HT-29 (cell line): Measurements from ENCODE around the gene ANAPC4. TPM values are rescaled to one million over a fixed set of nuclear protein-coding genes. Genes with fewer than 3 reads are reported as not detected.

Source experiments
- DNase-seq: peaks from one replicate; pipeline ENCODE4 v3.0.0-alpha.2; 2015; ENCODE audit warnings: low spot score
- total RNA-seq: library from RNA; depleted of rRNA; stranded (reverse); fragments of >200 nt; shearing (Covaris generic); gene quantifications from 2 replicates; pipeline ENCODE4 v1.2.3, GENCODE V29; 2014

The ANAPC4 gene
- total RNA-seq, 1 experiment from 2014 or later: 9.9 TPM

DNA sequence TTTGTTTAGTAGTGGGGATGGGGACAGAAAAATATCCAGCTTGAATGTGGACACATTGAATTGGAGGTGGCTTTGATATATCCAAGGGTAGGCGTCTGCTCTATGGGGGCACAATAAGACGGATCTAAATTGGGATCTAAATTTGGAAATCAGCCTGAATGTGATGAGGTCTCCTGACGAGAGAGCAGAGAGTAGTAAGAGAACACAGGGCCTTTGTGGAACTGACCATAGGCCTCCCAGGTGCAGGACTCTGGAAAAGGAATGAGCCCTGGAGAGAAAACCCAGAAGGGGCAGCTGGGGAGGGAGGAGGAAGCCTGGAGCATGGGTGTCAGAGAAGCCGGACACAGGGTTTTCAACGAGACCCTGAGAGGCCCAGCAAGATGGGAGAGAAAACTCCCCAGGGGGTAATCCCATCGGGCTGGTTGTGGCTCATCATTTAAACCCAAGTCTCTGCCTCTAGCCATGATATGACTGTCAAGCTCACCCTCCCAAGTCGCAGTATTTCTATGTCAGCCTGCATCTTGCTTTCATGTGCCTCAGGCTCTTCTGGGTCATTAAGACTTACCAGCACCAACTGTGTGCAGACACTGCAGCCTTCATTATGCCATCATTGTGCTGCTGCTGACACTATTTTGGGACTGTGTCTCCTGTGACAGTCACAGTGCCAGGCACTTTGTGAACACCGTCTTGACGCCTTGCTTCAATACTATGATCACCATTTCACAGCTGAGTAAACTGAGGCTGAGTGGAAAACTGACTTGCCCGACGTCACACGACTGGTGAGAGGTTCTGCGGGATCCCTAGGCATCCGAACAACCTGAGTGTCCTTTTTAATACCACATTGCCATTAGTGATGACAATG is 57.1 kb downstream of the ANAPC4 start:
- DNase-seq: no peak

DNA sequence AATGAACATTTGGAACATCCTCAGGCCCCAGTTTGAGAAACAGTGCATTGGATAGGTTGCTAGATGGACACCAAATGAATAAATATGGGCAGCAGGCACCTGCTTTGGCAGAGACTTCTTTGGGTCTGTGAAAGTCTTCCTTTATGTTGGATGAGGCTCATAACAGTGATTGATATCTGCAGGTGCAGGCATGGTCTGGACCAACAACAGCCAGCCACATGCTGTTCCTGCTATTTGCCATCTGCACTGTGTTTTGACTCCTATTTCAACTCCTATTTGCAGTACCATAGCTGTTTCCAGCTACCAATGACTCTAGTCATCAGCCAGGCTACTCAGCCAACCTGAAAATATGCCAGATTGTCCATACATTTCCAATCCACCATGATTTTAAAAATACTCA is 60.9 kb downstream of the ANAPC4 start:
- no peak for DNase-seq

DNA sequence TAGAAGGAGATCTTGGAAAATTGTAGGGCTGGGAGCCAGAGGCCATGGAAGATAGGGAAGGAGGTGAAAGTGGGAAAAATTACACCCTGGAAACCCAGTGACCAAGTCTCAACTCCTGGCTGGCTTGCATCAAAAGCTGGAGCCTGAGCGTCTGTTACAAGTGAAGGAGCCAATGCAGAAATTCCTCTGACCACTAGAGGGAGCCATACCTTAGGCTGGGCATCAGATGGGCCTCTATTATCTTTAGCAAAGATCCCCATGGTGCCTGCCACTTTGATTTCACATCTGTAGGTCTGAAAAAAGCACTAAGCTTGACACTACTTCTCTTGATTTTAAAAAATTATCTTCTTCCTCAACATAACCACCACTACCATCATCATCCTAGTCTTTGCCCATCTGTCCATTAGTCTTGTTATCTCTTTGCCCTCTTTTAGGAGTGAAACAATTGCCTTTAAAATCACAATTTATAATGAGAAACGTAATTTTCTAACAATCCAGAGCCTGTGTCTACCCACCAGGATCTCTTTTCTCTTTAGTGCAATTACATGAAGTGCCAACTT is 62.9 kb downstream of the ANAPC4 start:
- peak; percentile 80 for DNase-seq

DNA sequence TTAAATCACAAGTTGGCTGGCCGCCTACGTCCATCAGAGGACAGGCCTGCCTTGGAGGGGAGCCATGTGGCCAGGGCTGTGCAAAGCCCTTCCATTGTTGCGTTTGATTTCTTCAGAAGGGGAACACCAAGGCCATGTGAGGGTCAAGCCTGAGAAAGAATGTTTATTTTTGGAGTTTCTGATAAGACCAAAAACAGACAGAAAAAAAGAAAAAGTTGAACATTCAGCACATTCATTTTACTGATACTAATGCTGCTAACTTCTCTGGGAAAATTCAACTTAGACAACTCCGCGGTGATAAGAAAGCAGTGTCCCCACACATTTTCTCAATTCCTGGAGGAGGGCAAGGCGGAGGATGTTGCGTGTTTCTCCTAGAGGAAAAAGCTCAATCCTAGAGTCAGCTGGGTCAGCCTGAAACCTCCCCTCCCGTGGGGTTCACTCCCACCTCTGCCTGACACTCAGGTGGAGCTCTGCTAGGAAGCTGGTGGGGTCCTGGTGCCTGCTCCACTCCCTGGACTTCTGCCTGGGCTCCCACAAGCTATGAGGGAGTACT is 63.5 kb downstream of the ANAPC4 start:
- DNase-seq: no peak

DNA sequence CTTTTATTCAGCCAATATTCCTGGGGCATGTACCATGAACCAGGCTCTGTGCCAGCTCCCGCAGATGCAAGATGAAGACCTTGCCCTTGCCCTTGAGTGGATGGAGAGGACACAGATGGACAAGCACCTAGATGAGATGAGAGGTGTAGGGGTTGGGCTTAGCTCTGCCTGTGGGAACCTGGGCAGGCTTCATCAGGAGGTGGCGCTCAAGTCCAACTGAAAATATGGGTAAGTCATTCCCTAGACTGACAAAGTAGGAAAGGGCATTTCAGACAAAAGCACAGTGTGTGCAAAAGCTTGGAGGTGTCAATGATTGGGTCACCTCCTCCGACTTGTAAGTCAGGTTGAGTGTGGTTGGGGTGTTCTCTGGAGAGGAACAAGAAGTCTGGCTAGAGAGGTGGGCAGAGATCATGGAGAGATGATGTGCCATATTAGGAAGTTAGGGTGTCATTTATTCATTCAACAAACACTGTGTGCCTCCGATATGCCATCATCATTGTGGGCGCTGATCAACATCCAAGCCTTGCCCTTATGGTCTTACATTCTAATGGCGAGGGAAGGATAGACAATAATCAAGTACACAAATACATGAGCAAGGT is 64.6 kb downstream of the ANAPC4 start:
- peak; percentile 66 for DNase-seq

DNA sequence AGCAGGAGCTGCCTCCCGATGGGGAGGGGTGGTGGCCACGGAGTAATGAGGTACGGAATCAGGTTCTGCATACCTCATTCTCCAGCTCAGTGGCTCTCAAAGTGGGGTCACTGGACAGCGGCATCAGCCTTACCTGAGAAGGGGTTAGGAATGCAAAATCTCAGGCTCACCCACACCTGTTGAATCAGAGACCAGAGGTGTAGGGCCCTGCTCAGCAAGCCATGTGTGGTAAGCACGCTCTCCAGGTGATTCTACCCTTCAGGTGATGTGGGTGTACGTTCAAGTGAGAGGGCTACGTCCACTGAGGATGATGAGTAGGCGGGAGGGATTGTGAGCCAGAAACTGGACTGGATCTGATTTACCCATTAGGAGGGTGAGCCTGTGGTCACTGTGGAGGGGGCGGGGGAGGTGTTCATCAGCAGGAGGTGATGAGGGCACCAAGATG is 65.8 kb downstream of the ANAPC4 start:
- DNase-seq: no peak

DNA sequence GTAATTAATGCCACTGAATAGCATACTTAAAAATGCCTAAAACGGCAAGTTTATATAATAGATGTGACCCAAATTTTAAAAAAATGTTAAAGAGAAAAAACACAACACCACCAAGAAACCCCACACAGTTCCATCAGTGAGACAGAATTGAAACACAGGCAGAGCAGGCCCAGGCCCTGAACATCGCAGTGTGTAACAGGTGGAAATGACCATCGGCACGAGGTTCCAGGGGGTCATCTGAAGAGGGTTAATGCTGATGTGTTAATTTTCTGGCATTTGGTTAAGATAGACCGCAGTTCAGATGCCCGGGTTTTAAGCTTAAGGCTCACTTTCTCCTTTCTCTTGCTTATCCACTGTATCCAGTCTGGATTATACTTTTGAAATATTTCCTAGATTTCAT is 66.8 kb downstream of the ANAPC4 start:
- no peak for DNase-seq

DNA sequence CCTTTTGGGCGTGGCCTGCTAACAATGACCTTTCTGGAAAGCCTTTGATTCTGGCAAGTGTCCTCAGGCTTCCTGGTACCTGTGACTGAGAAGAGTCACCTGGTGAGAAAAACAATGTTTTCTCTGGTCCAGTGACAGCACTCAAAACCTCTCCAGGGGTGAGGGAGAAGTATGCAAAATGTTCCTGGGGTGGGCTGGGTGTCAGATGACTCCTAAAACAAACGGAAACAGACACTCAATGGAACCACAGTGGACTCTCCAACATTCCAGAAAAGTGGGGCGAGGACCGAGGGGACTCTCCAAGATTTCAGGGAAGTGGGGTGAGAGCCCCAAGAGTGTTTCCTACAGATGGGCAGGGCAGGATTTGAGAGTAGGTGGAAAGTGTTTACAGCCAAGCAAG is 69.5 kb downstream of the ANAPC4 start:
- DNase-seq: no peak

DNA sequence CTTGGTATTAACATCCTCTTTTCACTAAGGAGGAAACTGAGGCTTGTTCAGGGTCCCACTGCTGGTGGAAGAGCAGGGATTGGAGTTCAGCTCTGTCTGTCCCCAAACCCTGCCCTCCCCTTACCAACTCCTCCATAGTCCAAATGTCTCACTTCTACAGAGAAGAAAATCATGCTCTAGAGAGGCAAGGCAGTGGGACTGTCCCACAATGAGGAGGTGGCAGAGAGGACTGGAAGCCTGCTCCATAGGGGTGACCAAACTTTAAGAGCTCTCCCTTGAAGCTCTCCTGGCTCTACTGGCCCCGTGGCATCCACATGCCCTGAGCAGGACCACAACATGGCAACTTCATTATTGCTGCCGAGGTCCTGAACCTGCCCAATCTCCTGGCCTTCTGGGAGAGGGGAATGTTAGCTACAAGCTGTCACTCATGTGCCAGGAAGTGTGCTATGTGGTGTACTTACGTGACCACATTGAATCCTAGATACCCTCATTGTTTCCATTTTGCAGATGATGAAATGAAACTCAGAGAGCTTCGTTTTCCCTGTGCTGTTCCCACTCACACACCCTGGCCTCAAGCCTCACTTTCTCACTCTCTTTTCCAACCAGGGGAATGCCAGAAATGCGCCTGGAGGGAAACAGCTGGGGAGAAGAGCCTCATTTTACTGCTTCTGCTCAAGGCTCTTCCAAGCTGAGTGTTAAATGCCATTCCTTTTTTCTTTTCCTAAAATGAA is 71.5 kb downstream of the ANAPC4 start:
- no peak for DNase-seq

DNA sequence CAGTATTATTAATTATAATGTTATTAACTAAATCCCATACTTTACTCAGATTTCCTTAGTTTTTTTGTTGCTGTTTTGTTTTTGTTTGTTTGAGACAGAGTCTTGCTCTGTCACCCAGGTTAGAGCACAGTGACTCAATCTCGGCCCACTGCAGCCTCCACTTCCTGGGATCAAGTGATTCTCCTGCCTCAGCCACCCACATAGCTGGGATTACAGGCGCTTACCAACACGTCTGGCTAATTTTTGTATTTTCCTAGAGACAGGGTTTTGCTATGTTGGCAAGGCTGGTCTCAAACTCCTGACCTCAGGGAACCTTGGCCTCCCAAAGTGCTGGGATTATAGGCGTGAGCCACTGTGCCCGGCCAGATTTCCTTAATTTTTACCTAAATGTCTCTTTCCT is 72.2 kb downstream of the ANAPC4 start:
- DNase-seq: no peak

DNA sequence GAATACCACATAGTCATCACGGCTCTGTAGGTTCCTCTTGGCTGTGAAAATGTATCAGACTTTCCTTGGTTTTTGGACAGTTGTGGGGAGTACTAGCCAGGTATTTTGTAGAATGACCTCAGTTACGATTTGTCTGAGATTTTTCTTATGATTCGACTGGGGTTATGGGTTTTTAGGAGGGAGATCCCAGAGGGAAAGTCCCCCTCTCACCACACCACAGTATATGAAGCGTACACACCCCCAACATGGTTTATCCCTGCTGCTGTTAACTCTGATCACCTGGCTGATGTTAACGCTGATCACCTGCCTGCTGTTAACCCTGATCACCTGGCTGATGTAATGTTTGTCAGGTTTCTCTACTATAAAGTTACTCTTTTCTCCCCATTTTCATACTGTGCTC is 72.6 kb downstream of the ANAPC4 start:
- no peak for DNase-seq

DNA sequence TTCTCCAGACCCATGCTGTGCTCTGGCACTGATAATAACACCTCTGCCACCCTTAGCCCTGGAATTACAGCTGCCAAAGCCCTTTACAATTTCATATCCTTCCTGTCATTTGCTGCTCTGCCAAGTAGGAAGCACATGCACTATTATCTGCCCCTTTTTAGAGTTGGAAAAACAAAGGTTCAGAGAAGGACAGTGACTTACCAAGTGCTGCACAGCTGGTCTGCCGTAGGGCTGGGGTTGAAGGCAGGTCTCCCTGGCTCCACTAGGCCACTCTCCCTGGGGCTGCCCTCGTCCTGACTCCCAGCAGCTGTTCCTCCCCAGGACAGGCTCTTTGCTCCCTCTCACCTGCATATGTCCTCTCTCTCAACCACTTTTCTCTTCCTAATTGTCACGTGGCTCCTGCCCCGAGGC is 73.4 kb downstream of the ANAPC4 start:
- no peak for DNase-seq

DNA sequence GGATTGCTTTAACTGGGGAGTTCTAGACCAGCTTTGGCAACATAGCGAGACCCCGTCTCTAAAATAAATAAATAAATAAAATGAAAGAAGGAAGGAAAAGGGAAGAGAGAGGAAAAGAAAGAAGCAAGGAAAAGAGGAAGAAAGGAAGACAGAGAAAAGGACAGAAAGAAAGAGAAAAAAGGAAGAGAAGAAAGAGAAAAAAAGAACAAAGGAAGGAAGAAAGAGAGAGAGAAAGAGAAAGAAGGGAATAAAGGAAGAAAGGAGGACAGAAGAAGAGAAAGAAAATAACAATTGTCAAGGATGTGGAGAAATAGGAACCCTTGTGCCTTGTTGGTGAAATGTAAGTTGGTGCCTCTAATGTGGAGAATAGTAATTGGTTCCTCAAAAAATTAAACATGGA is 74.6 kb downstream of the ANAPC4 start:
- DNase-seq: no peak

DNA sequence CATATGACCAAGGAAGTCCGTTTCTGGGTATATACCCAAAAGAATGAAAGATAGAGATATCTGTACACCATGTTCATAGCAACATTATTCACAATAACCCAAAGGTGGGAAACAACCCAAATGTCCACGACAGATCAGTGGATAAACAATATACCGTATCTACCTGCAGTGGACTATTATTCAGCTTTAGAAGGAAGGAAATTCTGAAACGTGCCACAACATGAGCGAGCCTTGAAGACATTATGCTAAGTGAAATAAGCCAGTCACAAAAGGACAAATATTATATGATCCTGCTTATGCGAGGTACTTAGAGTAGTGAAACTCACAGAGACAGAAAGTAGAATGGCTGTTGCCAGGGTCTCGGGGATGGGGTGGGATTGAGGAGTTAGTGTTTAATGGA is 75.0 kb downstream of the ANAPC4 start:
- DNase-seq: no peak

DNA sequence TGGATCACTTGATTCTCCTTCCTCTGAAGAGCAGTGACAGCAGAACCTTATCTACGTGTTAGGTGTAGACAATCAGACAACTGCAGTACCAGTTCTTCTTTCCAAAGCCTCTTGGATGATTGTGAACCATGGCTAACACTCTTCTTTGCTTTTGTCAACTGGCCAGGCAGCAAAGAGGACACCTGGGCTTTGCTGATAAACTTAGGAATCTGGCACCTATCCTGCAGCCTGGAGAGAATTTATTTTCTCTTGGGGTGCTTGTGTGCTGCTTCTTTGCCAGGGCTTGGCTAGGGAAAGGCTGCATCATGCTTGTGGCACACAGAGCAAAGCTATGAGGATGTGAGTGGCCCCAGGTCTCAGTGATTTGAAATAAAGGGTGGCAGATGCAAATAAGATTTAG is 77.4 kb downstream of the ANAPC4 start:
- DNase-seq: no peak

DNA sequence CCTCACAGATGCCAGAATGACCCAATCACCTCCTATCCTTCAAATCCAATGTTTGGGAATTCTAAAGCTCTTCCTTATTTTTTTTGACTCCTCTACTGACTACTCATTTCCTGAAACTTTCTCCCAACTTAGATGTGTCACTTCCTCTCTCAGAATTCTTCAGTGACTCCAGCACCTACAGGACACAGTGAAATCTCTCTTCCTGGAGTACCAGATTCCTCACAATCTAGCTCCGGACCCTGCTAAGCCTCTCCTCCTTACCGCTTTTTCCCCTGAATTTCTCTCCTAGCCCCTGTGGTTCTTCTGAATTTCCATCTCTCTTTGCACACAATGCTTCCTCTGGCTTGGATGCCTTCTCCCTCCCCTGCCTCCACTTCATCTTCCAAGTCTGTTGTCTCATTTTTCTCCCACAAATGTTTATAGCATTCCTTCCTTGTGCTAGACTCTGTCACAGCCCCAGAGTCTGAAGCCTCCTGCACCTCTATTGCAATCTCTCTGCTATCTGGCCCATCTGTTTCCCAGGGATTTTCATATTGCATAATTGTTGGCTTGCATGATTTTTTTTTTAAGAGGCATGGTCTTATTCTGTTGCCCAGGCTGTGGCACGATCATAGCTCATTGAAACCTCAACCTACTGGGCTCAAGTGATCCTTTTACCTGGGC is 80.1 kb downstream of the ANAPC4 start:
- no peak for DNase-seq

DNA sequence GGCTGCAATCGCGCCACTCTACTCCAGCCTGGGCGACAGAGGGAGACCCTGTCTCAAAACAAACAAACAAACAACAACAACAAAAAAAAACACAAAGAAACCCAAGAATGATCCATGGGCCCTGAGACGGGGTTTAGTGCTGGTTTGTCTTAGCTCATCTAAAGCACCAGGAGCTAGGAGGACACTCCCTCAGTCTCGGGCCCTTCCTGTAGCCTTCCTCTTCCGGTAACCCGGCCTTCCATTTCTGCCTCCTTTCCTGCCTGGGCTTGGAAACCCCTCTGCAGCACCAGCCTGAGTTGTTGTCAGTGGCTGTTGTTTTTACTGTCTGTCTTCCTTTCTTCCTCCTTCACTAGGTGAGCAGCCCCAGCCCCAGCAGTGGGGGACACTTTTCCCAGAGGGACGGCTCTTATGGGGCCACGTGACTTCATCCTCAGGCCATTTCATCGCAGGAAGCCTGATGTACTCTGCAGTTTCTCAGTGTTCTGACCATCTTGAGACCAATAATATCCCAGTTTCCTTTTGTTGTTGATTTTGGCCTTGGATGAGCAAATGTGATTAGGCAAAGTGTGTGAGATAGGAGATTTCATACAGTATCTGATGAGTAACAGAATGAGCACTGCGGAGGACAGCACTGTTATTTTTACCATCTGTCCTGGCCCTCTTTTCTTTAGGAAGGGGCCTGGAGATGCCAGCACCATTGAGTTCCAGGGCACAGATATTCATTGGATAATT is 90.1 kb downstream of the ANAPC4 start:
- DNase-seq: no peak

DNA sequence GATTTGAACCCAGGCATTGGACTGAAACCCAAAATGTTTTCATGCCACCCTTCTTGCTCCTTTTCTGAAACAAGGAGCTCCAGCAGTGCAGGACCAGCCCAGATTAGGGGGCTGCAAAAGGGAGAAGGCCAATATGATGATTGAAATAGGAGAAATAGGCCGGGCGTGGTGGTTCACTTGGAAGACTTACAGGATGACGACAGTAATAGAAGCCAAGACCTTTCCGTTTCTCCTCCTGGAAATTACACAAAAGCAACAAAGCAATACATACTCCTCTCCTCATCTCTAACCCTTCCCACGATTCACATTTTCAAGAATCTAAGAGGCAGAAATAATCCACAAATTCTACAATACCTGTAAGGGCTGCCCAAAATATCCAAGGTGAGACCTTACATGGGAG is 90.8 kb downstream of the ANAPC4 start:
- DNase-seq: no peak
